Gastrocnemius medialis (tissue), 4 donors: ENCODE measurements around the gene ARRDC5.
"Not testable (repeated sequence)": the region's sequence is repeated elsewhere in the genome, so short reads cannot be mapped to it uniquely, and the experiment has no call there.

ENCODE experiments used
- CTCF ChIP-seq, 5 experiments: fragments of 450-650 bp in 3 of 5; fragments of 200-600 bp in 2 of 5; sonication (generic) in 2 of 5; IDR thresholded peaks in 4 of 5; conservative IDR thresholded peaks in 1 of 5; 1 replicate in 4 of 5; 2 replicates in 1 of 5; pipeline ENCODE4 v1.5.1; 2016 to 2019; ENCODE audit warnings: antibody characterized with exemption in 5 of 5, mild to moderate bottlenecking in 3 of 5, moderate library complexity in 3 of 5
- POLR2A ChIP-seq, 2 donors: fragments of 450-650 bp; IDR thresholded peaks; one replicate each; pipeline ENCODE4 v1.6.1; 2017; ENCODE audit warnings: antibody characterized with exemption in 2 of 2, mild to moderate bottlenecking in 2 of 2, moderate library complexity in 2 of 2

- not testable (repeated sequence) for TF ChIP-seq CTCF (IDR thresholded peaks at IDR 0.05 in 4 of 5, conservative IDR thresholded peaks at IDR 0.05 in 1 of 5); POLR2A (IDR thresholded peaks at IDR 0.05)
These were observed 17.7 kb downstream of the ARRDC5 start for GRCh38 chr19:4884993-4885392.
